WI38 (cell line): Measurements from ENCODE around the gene GSTT2B.
"Not testable (repeated sequence)": the region's sequence is repeated elsewhere in the genome, so short reads cannot be mapped to it uniquely, and the experiment has no call there.

Experiments
- H3K4me3 ChIP-seq: 2 replicates; pipeline ENCODE4 v1.5.1; 2011; ENCODE audit warnings: low read depth, mild to moderate bottlenecking, control low read depth, low read length
- CTCF ChIP-seq: IDR thresholded peaks from 2 replicates; pipeline ENCODE4 v1.5.1; 2012; ENCODE audit warnings: low read depth, mild to moderate bottlenecking, control low read depth, low read length

The GSTT2B gene

GRCh38 chr22:23986538-23987178 is 25.7 kb upstream of the GSTT2B start:
- not testable (repeated sequence) for H3K4me3 ChIP-seq

GRCh38 chr22:23986089-23986488 is 25.1 kb upstream of the GSTT2B start:
- H3K4me3 ChIP-seq: not testable (repeated sequence)

DNA sequence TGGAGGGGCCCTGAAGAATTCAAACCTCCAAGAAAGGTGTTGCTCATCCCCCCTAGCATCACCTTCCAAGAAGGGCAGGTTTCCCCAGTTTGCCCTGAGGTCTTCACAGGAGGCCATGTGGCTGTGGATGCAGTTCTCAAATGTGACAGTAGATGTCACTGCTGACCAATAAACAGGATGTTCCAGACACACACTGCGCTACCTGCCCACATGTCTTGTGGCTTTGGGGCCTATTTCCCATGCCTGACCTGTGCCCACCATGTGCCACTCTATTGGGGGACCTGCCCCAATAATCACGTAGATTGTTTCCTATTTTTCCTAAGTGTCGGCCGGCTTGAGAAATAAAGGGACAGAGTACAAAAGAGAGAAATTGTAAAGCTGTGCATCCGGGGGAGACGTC is 23.4 kb upstream of the GSTT2B start:
- no peak for TF ChIP-seq CTCF
- no peak overlapping the region for H3K4me3 ChIP-seq

DNA sequence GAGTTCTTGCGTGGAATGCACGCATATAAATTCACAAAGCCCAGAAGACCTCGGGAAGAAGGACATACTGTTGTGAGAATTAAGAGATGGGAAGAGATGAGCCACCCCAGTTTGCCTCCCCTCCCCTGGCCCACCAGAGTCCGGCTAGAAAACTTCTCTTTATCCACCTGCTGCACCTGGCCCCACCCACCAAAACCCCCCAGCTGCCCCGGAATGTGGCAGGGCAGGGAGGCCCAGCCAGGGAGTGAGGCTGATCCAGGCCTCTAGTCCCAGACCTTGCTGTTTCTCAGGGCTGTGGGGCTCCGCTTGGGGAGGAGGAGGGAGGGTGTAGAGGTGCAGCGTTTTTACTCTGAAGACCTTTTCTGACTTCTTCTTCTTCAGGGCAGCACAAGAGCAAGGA is 19.6 kb upstream of the GSTT2B start:
- not testable (repeated sequence) for H3K4me3 ChIP-seq

- not testable (repeated sequence) for H3K4me3 ChIP-seq
Observed at GRCh38 chr22:23979557-23980240, 18.7 kb upstream of the GSTT2B start, which contains the start of gene GSTT2. Gene GSTT2 (plus strand): TSS chr22:23980134.

DNA sequence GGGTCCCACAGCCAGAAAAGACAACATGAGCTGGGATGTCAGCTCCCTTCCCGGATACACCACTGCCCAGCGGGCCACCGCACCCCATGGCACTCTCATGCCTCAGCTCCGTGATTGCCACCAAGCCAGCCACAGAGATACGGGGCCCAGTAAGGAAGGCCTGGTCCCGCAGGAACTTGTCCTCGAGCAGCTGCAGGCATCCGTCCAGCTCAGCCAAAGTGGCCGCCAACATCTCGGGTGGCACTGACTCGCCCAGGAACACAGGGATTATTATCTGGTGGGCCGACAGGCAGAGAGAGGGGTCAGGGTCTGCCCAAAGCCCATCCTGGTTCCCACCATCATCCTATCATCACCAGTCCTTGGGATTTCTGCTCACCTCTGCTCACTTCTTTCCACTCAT is 16.3 kb upstream of the GSTT2B start:
- not testable (repeated sequence) for H3K4me3 ChIP-seq

DNA sequence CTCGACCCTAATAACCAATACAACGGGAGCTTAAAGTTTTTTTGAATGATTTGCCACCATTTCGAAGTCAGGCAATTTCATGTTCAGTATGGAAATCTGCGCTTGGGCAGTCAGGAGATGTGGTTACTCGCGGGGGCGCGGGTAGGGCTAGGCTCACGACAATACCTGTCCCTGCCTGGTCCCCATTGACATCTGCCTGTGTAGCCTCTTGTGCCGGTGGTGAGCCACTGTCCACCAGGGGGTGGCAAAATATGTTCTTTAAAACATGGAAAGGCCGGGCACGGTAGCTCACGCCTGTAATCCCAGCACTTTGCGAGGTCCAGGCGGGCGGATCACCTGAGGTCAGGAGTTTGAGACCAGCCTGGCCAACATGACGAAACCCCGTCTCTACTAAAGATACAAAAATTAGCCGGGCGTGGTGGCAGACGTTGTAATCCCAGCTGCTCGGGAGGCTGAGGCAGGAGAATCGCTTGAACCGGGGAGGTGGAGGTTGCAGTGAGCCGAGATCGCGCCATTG is 13.9 kb upstream of the GSTT2B start:
- H3K4me3 ChIP-seq: not testable (repeated sequence)

- H3K4me3 ChIP-seq: not testable (repeated sequence)
Observed at GRCh38 chr22:23974345-23974744, 13.3 kb upstream of the GSTT2B start, which contains the start of gene DDT. Gene DDT (minus strand): TSS chr22:23974441. CDS start chr22:23974414, 27 bp downstream.

DNA sequence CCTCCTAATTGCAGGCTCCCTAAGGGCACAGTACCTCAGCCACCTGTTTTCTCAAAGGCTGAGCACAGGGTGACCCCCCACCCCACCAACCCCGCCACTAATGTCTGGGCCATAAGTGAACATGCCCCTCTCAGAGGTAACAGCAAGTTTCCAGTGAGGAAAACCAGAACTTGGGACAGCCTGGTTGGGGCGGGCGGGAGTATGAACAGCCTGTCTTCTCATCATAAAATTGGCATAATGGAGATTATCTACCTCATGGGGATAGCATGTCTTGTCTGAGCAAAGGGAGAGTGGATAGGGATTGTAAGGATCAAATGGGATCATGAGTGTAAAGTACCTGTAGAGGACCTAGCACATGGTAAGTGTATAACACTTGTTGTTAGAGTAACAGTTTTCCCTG is 10.9 kb upstream of the GSTT2B start:
- not testable (repeated sequence) for H3K4me3 ChIP-seq

DNA sequence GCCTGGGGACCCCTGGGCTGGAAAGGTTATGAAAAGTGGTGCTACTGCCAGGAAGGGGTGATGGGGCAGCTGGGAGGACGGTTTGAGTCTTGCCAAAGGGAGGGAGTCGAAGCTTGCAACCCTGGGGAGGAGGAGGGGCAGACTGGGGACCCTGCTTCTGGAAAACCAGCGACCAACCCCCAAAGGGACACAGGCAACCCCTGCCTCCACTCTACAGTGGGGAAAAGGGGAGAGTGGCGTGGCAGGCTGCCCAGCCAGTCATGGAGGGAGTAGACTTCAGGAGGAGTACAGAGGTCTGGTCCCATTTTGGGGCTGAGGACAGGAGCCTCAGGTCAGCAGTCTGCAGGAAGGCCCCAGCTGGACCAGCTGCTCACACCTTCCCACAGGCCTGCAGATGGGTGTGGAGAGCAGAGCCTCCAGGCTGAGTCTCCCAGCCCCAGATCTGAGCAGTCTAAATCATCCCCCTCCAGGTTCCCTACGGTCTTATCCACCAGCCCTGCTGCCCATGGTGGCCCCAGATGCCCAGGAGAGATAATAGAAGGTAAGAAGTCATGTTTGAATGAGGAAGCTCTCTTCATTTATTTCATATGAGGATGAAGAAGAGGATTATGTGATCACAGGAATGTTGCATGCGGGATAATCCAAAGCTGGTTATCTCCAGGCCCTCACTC is 10.0 kb upstream of the GSTT2B start:
- TF ChIP-seq CTCF: no peak
- H3K4me3 ChIP-seq: no peak overlapping the region

- no peak overlapping the region for H3K4me3 ChIP-seq
- no peak for TF ChIP-seq CTCF
Observed at GRCh38 chr22:23970201-23970641, 9.2 kb upstream of the GSTT2B start.
